ENCODE measurements around the gene ADCK1. TPM values are rescaled to one million over a fixed set of nuclear protein-coding genes. Genes with fewer than 3 reads are reported as not detected.

ADCK1 gene
- polyA plus RNA-seq, 1 experiment: 7.3 TPM

- 0 out of 2 replicates have a peak, but pooled peaks cover 1% of the 10 kb centered on the region for H3K27me3 ChIP-seq (ENCODE audit: control insufficient read depth, insufficient read depth, low read length)
- no peak for DNase-seq (ENCODE audit: low read depth)
- TF ChIP-seq, protein P1, sequence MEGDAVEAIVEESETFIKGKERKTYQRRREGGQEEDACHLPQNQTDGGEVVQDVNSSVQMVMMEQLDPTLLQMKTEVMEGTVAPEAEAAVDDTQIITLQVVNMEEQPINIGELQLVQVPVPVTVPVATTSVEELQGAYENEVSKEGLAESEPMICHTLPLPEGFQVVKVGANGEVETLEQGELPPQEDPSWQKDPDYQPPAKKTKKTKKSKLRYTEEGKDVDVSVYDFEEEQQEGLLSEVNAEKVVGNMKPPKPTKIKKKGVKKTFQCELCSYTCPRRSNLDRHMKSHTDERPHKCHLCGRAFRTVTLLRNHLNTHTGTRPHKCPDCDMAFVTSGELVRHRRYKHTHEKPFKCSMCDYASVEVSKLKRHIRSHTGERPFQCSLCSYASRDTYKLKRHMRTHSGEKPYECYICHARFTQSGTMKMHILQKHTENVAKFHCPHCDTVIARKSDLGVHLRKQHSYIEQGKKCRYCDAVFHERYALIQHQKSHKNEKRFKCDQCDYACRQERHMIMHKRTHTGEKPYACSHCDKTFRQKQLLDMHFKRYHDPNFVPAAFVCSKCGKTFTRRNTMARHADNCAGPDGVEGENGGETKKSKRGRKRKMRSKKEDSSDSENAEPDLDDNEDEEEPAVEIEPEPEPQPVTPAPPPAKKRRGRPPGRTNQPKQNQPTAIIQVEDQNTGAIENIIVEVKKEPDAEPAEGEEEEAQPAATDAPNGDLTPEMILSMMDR (IDR thresholded peaks at IDR 0.05; ENCODE audit: insufficient read depth, low read depth, low read length): no peak
- H3K4me3 ChIP-seq (ENCODE audit: low read depth, low read length): no peak overlapping the region
- ChIA-PET CTCF (no interaction called here), POLR2A (no interaction called here)
- no peaks in the 10 kb centered on the region for H3K36me3 ChIP-seq (ENCODE audit: control insufficient read depth, insufficient read depth, low read length)
These were observed 164.7 kb downstream of the ADCK1 start for GRCh38 chr14:77964586-77964985.

- CTCF ChIA-PET: no interaction called here
- POLR2A ChIA-PET: no interaction called here
These were observed 165.1 kb downstream of the ADCK1 start for GRCh38 chr14:77965050-77965449.

GRCh38 chr14:77965919-77966435 lies 166.1 kb downstream of the ADCK1 start:
- no peak for DNase-seq (ENCODE audit: low read depth)

More at GRCh38 chr14:77965050-77965449, 165.1 kb downstream of the ADCK1 start:
- no peaks in the 10 kb centered on the region for H3K36me3 ChIP-seq (ENCODE audit: control insufficient read depth, insufficient read depth, low read length)
- TF ChIP-seq, protein P1 (IDR thresholded peaks at IDR 0.05; ENCODE audit: insufficient read depth, low read depth, low read length): no peak
- no peak for DNase-seq (ENCODE audit: low read depth)
- H3K4me3 ChIP-seq (ENCODE audit: low read depth, low read length): no peak overlapping the region
- 0 out of 2 replicates have a peak, but pooled peaks cover 1% of the 10 kb centered on the region for H3K27me3 ChIP-seq (ENCODE audit: control insufficient read depth, insufficient read depth, low read length)

DNA sequence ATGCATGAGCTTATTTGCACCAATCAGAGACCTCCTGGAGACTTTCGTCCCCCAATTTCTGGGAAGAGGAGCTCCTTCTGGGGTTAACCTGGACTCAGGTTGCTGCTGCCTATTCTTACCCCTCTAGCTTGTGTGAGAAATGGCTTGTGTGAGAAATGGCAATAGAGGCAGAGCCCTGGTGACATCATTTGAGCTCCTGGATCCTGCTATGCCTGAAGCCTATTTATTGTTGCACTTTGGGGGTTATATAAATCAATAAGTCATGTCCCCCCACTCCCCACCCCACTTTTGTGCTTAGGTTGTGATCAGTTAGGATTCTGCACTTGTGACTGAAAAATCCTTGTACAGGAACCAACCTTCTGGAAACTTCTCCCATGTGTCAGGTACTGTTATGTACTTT lies 167.2 kb downstream of the ADCK1 start:
- TF ChIP-seq, protein P1 (IDR thresholded peaks at IDR 0.05; ENCODE audit: insufficient read depth, low read depth, low read length): no peak
- ChIA-PET POLR2A (no interaction called here), CTCF (interaction anchor here (1.3 kb wide), 1 partner anchor 105 kb away, joined by 3 read pairs; no protein-coding TSS in a partner anchor)
- Histone ChIP-seq H3K4me3 (ENCODE audit: low read depth, low read length) (no peak overlapping the region), H3K36me3 (ENCODE audit: control insufficient read depth, insufficient read depth, low read length) (no peaks in the 10 kb centered on the region), H3K27me3 (ENCODE audit: control insufficient read depth, insufficient read depth, low read length) (0 out of 2 replicates have a peak, but pooled peaks cover 1% of the 10 kb centered on the region)
- no peak for DNase-seq (ENCODE audit: low read depth)

More at GRCh38 chr14:77965919-77966435, 166.1 kb downstream of the ADCK1 start:
- Histone ChIP-seq H3K36me3 (ENCODE audit: control insufficient read depth, insufficient read depth, low read length) (no peaks in the 10 kb centered on the region), H3K27me3 (ENCODE audit: control insufficient read depth, insufficient read depth, low read length) (0 out of 2 replicates have a peak, but pooled peaks cover 1% of the 10 kb centered on the region), H3K4me3 (ENCODE audit: low read depth, low read length) (peak overlapping the region; percentile 21; the same call in 1 of the 2 replicates)
- TF ChIP-seq, protein P1 (IDR thresholded peaks at IDR 0.05; ENCODE audit: insufficient read depth, low read depth, low read length): no peak
- ChIA-PET POLR2A (no interaction called here), CTCF (interaction anchor here (0.6 to 1.3 kb wide), 2 partner anchors 104 to 1478 kb away, joined by 3 read pairs; no protein-coding TSS in a partner anchor)

- TF ChIP-seq, protein P1 (IDR thresholded peaks at IDR 0.05; ENCODE audit: insufficient read depth, low read depth, low read length): no peak
- ChIA-PET CTCF (no interaction called here), POLR2A (no interaction called here)
- Histone ChIP-seq H3K4me3 (ENCODE audit: low read depth, low read length) (no peak overlapping the region), H3K27me3 (ENCODE audit: control insufficient read depth, insufficient read depth, low read length) (0 out of 2 replicates have a peak, but pooled peaks cover 1% of the 10 kb centered on the region), H3K36me3 (ENCODE audit: control insufficient read depth, insufficient read depth, low read length) (no peaks in the 10 kb centered on the region)
- no peak for DNase-seq (ENCODE audit: low read depth)
These were observed 170.7 kb downstream of the ADCK1 start for GRCh38 chr14:77970646-77971045.

All from BJ (cell line).